MCF 10A (cell line): Measurements from ENCODE around the gene PKLR. TPM values are rescaled to one million over a fixed set of nuclear protein-coding genes. Genes with fewer than 3 reads are reported as not detected.
"Not testable (repeated sequence)": the region's sequence is repeated elsewhere in the genome, so short reads cannot be mapped to it uniquely, and the experiment has no call there.

Experiments
- BruUV-seq: library from RNA; stranded (reverse); fragments of 400-500 nt; replicated peaks from 2 replicates; lab custom pipeline; 2021; lab: Mats Ljungman, UMichigan
- CTCF ChIA-PET: fragments of 300-600 bp; sonication (Branson Sonifier 250); formaldehyde crosslinking; extraction: SDS; loops from one replicate; lab custom pipeline; 2021; ENCODE audit warnings: antibody characterized with exemption, inconsistent platforms; lab: Yijun Ruan, JAX
- POLR2A ChIA-PET: fragments of 300-600, 350-650 bp; sonication (Branson Sonifier 250); formaldehyde crosslinking; extraction: SDS; loops from one replicate; lab custom pipeline; 2020; ENCODE audit warnings: antibody characterized with exemption, inconsistent platforms; lab: Yijun Ruan, JAX
- DNase-seq: peaks from one replicate; pipeline ENCODE4 v3.0.0-alpha.2; 2018; ENCODE audit not compliant: unreplicated experiment
- H3K27ac Mint-ChIP-seq: one replicate; pipeline ENCODE4 v1.8.0; 2022; ENCODE audit warnings: mild to moderate bottlenecking, low read depth, mixed read lengths; ENCODE audit not compliant: unreplicated experiment
- H3K27me3 Mint-ChIP-seq: one replicate; pipeline ENCODE4 v1.8.0; 2022; ENCODE audit warnings: mixed read lengths; ENCODE audit not compliant: insufficient read depth, unreplicated experiment
- H3K36me3 Mint-ChIP-seq: one replicate; pipeline ENCODE4 v1.8.0; 2022; ENCODE audit warnings: mild to moderate bottlenecking, moderate library complexity, mixed read lengths; ENCODE audit not compliant: insufficient read depth, unreplicated experiment
- H3K4me1 Mint-ChIP-seq: one replicate; pipeline ENCODE4 v1.8.0; 2022; ENCODE audit warnings: mixed read lengths; ENCODE audit not compliant: insufficient read depth, unreplicated experiment
- H3K4me3 Mint-ChIP-seq: one replicate; pipeline ENCODE4 v1.8.0; 2022; ENCODE audit warnings: mild to moderate bottlenecking, moderate library complexity, mixed read lengths; ENCODE audit not compliant: unreplicated experiment
- H3K9me3 Mint-ChIP-seq: one replicate; pipeline ENCODE4 v1.8.0; 2022; ENCODE audit warnings: mixed read lengths; ENCODE audit not compliant: unreplicated experiment
- CTCF ChIP-seq: fragments of 200-600 bp; IDR thresholded peaks from one replicate; pipeline ENCODE4 v1.8.0; 2022; ENCODE audit warnings: antibody characterized with exemption, mild to moderate bottlenecking; ENCODE audit not compliant: unreplicated experiment
- intact Hi-C: fragments of 100-400 bp; cut with micrococcal nuclease; formaldehyde crosslinking; loops from 2 replicates; pipeline ENCODE4 v1.14.1; 2022
- total RNA-seq: library from RNA; stranded (reverse); gene quantifications from 2 replicates; pipeline ENCODE4 v1.2.3, GENCODE V29; 2022

PKLR gene
- total RNA-seq, 1 experiment from 2014 or later = not detected

- Mint-ChIP-seq H3K27ac (peak overlapping the region; percentile 24), H3K4me1 (peaks cover 11% of the 10 kb centered on the region), H3K9me3 (no peaks in the 10 kb centered on the region), H3K27me3 (no peaks in the 10 kb centered on the region), H3K36me3 (peaks cover 74% of the 10 kb centered on the region), H3K4me3 (no peak overlapping the region)
- intact Hi-C loops = no loop called here
- DNase-seq = no peak
- BruUV-seq = no TSS peak
- no peak for TF ChIP-seq CTCF
- CTCF ChIA-PET = interaction anchor here (0.6 kb wide), 1 partner anchor 153 kb away, joined by 3 read pairs; no protein-coding TSS in a partner anchor
- POLR2A ChIA-PET = no interaction called here
Observed at GRCh38 chr1:155329980-155330598, 28.9 kb upstream of the PKLR start.

GRCh38 chr1:155328856-155329255 lies 27.6 kb upstream of the PKLR start:
- BruUV-seq, H3K27me3 Mint-ChIP-seq, DNase-seq, H3K9me3 Mint-ChIP-seq, intact Hi-C loops, H3K27ac Mint-ChIP-seq, H3K4me3 Mint-ChIP-seq: not testable (repeated sequence)
- ChIA-PET POLR2A (interaction anchor here (0.5 to 0.6 kb wide), 3 partner anchors 72 to 475 kb away, joined by 3 to 5 read pairs (median 3); no protein-coding TSS in a partner anchor), CTCF (interaction anchor here (0.6 to 2.8 kb wide), 5 partner anchors 9 to 320 kb away, joined by 3 to 17 read pairs (median 5); no protein-coding TSS in a partner anchor)
- H3K4me1 Mint-ChIP-seq = peaks cover 11% of the 10 kb centered on the region
- H3K36me3 Mint-ChIP-seq = peaks cover 62% of the 10 kb centered on the region

GRCh38 chr1:155327981-155328380 lies 26.7 kb upstream of the PKLR start:
- CTCF ChIA-PET = interaction anchor here (0.6 to 2.8 kb wide), 6 partner anchors 10 to 542 kb away, joined by 3 to 17 read pairs (median 5); no protein-coding TSS in a partner anchor
- Mint-ChIP-seq H3K36me3 (peaks cover 53% of the 10 kb centered on the region), H3K4me3 (no peak overlapping the region), H3K4me1 (peaks cover 11% of the 10 kb centered on the region), H3K9me3 (no peaks in the 10 kb centered on the region), H3K27me3 (no peaks in the 10 kb centered on the region), H3K27ac (no peak overlapping the region)
- no TSS peak for BruUV-seq
- DNase-seq = no peak
- POLR2A ChIA-PET = interaction anchor here (0.9 kb wide), 1 partner anchor 12 kb away, joined by 3 read pairs; no protein-coding TSS in a partner anchor
- intact Hi-C loops = no loop called here
- TF ChIP-seq CTCF = no peak

GRCh38 chr1:155326631-155327037 lies 25.4 kb upstream of the PKLR start:
- peaks cover 21% of the 10 kb centered on the region for H3K4me1 Mint-ChIP-seq
- no TSS peak for BruUV-seq
- TF ChIP-seq CTCF = no peak
- DNase-seq = no peak
- H3K9me3 Mint-ChIP-seq = no peaks in the 10 kb centered on the region
- ChIA-PET POLR2A (interaction anchor here (1.2 kb wide), 1 partner anchor 75 kb away, joined by 4 read pairs; no protein-coding TSS in a partner anchor), CTCF (interaction anchor here (0.7 to 1.4 kb wide), 5 partner anchors 13 to 76 kb away, joined by 3 to 5 read pairs (median 3); no protein-coding TSS in a partner anchor)
- peak overlapping the region; percentile 90 for H3K4me3 Mint-ChIP-seq
- H3K27ac Mint-ChIP-seq = no peak overlapping the region
- H3K27me3 Mint-ChIP-seq = no peaks in the 10 kb centered on the region
- peaks cover 40% of the 10 kb centered on the region for H3K36me3 Mint-ChIP-seq
- intact Hi-C loops = no loop called here
